Fibroblast of lung (primary cell): ENCODE data around the gene LZTS2.

Source experiments
- CTCF ChIP-seq, 2 donors: IDR thresholded peaks in 1 of 2; conservative IDR thresholded peaks in 1 of 2; 1 replicate in 1 of 2; 2 replicates in 1 of 2; pipeline ENCODE4 v1.5.1; 2011 to 2012; ENCODE audit warnings: low read length in 2 of 2, control low read depth in 1 of 2, inconsistent platforms in 1 of 2, low read depth in 1 of 2, mild to moderate bottlenecking in 1 of 2
- EZH2 ChIP-seq: IDR thresholded peaks from 2 replicates; pipeline ENCODE4 v1.5.1; 2012; ENCODE audit warnings: low read length, control low read depth, mild to moderate bottlenecking; ENCODE audit errors: missing control alignments

- TF ChIP-seq CTCF (conservative IDR thresholded peaks at IDR 0.05 in 1 of 2, IDR thresholded peaks at IDR 0.05 in 1 of 2; ENCODE audit: low read depth in 1 of 2, low read length in 2 of 2) = peak in 1 of 2 donors; percentile 17
- TF ChIP-seq EZH2 = no peak
These were observed 55.8 kb downstream of the LZTS2 start for GRCh38 chr10:101055411-101055810.
